GM18499 (cell line): ENCODE measurements around the gene SAMD3.
"Not testable (repeated sequence)": the region's sequence is repeated elsewhere in the genome, so short reads cannot be mapped to it uniquely, and the experiment has no call there.

Experiments used
- ATAC-seq: cut with Tn5 transposase; IDR thresholded peaks from one replicate; pipeline ENCODE4 v1.9.1; 2021; ENCODE audit warnings: moderate number of reproducible peaks; ENCODE audit not compliant: insufficient read depth, unreplicated experiment

SAMD3 gene

DNA sequence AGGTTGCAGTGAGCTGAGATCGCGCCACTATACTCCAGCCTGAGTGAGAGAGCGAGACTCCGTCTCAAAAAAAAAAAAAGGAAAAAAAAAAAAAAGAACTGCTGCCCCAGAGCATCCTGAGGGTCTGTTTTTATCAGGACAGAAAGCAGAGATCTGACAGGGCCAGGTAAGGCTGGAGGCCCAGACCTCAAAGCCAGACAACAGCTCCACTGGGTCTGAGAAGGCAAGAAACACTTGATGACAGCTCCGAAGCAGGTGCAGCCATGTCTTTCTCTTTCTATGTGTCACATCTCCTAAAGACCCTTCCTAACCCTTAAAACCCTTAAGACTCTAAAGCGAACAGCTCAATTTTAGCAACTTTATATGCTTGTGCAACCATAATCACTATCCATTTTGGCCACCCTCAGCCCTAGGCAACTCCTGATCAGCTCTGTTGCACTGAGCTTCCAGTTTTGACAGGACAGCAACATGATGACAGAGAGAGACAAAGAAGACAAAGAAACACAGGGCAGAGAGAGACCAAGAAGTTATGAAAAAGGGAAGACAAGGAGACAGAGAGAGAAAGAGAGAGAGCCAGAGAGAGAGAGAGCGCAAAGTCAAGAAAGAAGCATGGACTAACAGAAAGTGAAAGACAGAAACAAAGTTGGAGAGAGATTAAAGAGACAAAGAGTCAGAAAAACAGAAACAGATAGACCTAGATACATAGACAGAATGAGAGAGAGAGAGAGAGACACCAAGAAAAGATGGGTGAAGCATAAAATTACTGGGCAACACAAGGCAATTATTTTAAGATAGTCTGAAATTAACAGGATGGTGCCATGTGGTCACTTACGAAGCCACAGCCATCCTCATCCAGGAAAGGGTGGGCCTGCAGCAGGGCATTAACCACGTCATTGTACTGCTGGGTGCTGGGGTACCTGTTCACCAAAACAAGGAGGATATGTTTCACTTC, 39.2 kb downstream of the SAMD3 start:
- no peak for ATAC-seq

DNA sequence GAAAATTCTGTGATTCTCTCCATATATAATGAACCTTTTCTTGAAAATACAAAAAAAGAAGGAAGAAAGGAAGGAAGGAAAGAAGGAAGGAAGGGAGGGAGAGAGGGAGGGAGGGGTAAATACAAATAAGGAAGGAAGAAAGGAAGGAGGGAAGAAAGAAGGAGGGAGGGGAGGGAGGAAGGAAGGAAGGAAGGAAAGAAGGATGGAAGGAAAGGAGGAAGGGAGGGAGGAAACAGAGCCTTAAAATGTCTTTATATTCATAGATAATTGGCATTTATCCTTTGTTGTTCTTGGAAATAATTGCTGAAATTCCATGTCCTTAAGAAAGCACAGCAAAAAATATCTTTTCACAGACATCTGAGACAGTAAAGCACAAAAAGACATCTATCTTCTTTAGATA, 40.3 kb downstream of the SAMD3 start:
- ATAC-seq, result no peak

DNA sequence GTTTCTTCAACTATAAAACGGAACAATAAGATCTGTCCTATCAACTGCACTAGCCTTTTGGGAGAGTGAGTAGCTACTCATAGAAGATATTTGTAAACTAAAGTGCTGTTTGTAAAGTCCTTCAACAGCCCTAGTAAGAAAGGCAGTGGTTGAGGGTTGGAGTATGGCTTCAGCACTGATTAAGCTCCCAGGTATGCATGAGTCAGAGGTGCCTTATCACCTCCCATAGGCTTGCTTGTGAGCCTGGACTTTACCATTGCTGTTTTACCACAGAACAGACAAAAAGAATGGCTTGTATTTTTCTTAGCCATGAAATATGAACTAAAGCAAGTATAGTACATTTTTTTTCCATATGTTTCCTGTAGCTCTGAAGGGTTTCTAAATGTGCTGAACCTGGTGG, 44.1 kb downstream of the SAMD3 start:
- ATAC-seq, result no peak

DNA sequence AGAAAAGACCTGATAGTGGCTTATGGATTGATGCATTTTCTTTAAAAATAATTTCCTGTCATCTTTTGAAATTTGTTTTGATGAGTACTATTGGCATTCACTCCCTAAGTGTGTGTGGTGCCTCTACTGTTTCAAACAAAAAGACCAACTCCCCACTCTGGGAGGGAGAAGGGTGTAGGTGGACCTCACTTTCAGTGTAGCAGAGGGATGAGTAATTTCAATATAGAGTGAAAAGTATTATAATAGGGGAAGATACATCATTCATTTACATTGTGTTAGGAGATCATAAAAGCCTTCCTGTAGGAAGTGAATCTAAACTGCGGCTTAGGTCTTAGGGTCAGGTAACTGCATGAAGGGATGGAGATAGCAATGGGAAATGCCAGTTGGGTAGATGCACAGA, 46.4 kb downstream of the SAMD3 start:
- ATAC-seq, result no peak

DNA sequence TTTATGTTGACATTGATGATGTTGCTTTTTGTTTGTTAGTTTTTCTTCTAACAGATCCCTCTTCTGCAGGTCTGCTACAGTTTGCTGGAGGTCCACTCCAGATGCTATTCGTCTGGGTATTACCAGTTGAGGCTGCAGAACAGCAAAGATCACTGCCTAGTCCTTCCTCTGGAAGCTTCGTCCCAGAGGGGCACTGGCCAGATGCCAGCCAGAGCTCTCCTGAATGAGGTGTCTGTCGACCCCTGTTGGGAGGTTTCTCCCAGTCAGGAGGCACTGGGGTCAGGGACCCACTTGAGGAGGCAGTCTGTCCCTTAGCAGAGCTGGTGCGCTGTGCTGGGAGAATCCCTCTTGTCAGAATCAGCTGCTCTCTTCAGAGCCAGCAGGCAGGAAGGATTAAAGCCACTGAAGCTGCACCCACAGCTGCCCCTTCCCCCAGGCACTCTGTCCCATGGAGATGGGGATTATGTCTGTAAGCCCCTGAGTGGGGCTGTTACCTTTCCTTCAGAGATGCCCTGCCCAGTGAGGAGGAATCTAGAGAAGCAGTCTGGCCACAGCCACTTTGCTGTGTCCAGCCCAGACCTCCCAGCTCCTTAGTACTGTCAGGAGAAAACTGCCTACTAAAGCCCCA, 49.3 kb downstream of the SAMD3 start:
- ATAC-seq, result not testable (repeated sequence)

DNA sequence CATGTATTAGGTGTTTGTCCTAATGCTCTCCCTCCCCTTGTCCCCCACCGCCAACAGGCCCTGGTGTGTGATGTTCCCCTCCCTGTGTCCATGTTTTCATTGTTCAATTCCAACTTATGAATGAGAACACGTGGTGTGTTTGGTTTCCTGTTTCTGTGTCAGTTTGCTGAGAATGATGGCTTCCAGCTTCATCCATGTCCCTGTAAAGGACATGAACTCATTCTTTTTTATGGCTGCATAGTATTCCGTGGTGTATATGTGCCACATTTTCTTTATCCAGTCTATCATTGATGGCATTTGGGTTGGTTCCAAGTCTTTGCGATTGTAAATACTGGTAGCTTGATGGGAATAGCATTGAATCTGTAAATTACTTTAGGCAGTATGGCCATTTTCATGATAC, 52.6 kb downstream of the SAMD3 start:
- ATAC-seq, result not testable (repeated sequence)

DNA sequence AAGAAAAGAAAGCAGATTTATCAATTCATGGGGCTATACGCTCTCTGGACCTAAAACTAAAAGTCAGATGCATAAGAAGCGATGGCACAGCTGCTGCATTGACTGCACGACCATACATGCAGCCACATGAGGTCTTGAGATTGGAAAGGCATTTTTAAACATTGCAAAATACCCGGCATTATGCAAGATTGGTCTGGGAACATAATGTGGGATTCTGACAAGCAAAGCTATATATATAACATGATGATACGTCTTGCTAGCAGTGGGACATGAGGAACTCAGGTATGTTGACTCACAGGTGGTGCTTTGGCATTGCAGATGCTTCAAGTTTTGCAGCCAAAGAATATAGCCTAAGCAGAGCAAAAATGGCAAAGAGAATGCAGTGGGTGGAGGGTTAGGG, 55.1 kb downstream of the SAMD3 start:
- ATAC-seq, result no peak

DNA sequence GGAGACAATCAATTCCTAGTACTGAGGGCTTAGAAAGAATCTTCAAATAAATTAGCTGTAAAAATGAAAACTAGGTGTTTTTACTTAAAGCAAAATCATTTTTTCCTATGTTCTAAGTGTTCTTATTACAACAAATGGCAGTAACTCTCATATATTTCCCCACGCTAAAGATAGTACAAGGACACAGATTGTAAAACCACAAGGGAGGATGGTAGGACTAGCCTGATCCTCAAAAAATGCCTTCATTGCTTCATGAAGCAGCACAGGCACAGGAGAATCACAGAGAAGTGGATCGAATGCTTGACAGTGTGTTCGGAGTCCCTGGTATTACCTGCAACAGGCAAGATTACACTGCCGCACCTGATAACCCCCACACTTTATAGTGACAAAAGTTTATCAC, 58.5 kb downstream of the SAMD3 start:
- no peak for ATAC-seq

DNA sequence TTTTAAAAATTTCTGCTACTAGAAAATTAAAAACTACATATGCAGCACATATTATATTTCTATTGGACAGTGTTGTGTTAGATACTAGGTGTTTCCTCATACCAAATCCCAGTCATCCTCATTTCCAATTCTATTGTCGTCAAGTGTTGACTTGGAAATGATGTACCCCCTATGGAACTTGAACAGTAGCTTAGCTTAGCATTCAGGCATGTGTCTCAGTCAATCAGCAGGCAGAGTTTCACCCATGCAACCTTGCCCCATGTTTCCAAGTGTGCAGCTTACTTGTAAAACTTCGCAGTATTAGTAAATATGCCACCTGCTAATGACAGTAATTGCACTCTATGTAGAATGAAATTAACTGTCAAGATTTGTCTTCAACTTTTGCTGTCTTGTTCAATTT, 59.5 kb downstream of the SAMD3 start:
- no peak for ATAC-seq

DNA sequence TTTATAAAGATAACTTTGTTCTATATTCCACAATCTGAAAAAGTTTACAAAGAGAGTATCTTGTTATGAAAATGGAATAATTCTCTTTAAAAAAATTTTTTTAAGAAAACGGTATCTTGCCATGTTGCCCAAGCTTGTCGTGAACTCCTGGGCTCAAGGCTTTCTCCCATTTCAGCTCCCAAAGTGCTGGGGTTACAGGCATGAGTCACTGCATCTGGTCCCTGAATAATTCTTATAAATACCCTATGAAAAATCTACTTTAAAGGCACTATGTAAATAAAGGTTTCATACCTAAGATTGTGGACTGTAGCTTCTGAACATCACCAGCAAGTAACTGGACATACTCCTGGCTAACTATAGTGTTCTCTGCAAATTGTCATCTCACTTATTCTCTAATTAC, 60.3 kb downstream of the SAMD3 start:
- no peak for ATAC-seq

DNA sequence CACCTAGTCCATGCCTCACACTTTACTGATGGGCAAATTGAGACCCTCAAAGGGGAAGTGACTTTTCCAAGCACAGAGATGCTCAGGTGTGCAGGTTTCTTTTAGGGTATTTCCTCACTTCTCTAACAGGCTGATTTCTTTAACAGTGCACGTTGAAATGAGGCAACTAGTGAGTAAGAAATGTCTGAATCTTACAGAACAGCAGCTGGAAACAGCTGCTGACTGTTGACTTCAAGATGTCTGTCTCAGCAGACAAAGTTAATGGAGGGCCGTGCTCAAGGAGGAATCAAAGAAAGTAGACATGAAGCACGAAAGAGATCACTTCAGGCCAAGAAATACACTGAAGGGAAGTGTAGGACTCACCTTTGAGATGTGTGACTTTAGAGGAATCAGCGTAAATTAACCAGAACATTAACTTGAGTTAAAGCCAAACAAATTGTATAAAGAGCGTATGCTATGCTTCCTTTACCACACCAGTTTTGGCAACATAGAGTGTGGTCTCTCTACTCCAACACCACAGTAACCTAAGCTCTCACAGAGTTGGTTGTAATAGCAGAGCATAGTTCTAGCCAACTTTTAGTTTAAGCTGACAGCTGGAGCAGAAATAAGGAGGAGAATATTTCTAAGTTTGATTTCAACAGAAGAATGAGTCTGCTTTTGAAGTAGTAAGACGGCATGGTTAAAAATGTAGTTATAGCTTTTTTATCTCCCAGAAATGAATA, 60.9 kb downstream of the SAMD3 start:
- ATAC-seq, result no peak

DNA sequence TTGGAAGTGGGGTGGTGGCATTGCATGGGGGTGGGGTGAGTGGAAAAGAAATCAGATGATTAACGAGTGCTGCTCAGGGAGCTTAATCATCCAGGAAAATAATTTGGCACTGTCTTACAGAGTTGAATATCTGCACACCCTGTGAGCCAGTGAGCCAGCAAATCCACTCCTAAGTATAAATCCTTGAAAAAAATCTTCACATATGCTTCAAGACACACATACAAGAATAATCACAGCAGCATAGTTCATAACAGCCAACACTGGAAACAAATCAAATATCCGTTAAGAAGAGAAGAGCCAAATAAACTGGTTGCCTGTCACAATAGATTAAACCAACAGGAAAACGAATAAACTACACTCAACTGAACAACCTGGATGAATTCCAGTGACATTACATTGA, 62.8 kb downstream of the SAMD3 start:
- ATAC-seq, result no peak

DNA sequence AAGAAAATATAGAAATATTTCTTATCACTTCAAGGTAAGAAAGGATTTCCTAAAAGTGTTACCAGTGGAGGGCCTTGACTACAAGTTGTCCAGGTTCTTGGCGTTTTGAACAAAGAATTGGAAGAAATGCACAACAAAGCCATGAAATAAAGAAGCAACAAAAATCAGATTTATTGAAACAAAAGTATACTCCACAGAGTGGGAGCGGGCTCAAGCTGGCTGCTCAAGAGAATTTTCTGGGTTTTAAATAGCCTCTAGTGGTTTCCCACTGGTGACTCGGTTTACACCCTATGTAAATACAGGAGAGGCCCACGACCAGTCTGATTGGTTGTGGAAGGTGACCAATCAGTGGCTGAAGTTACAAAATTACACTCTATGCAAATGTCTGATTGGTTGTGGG, 64.2 kb downstream of the SAMD3 start:
- ATAC-seq, result no peak

DNA sequence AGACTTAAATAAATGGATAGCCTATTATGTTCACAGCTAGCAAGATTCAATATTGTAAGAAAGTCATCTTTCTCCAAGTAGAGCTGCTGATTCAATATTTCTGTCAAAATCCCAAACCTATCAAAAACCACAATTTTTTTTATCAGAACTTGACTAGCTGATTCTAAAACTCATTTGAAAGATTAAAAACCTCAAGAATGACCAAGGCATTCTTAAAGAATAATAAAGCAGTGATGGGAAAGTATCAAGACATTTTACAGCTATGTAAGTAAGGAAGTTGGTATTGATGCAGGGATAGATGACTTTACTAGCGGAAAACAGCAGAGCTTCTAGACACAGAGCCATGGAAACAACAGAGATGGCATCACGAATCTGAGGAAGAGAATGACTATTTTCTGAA, 64.7 kb downstream of the SAMD3 start:
- ATAC-seq, result no peak

DNA sequence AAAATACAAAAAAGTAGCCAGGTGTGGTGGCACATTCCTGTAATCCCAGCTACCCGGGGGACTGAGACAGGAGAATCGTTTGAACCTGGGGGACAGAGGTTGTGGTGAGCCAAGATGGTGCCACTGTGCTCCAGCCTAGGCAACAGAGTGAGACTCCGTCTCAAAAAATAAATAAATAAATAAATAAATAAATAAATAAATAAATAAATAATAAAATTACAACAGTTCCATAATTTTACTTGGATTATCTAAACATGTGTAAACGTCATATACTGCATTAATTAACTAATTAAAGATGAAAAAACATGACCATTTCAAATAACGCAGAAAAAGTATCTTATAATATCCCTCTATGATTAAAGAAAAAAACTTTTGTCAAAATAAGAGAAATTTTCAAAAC, 65.8 kb downstream of the SAMD3 start:
- ATAC-seq, result no peak

DNA sequence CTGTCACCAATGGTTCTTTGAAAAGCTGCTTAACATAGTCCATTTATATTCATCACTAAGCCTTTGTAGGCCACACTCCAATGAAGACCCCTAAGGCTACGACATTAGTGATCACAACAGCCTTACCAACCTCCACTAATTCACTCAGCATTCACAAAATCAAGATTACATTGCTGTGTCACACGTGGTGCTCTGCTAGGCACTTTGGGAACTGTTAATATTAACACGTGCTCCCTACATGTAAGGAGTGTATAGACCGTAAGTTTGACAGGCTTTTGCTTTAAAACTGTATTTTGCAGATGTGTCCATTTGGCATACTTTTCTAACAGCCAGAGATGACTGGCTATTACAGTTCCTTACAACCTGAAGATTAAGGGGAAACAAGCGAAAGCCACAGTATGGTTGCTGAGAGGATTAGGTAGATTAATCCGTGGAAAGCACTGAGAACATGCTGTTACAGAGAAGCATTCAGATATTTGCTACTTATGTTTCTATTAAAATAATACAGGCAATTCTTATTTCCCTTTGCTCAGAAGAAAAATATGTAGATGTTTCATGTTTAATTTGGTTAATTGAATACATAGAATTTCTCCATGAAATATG, 69.7 kb downstream of the SAMD3 start:
- no peak for ATAC-seq

DNA sequence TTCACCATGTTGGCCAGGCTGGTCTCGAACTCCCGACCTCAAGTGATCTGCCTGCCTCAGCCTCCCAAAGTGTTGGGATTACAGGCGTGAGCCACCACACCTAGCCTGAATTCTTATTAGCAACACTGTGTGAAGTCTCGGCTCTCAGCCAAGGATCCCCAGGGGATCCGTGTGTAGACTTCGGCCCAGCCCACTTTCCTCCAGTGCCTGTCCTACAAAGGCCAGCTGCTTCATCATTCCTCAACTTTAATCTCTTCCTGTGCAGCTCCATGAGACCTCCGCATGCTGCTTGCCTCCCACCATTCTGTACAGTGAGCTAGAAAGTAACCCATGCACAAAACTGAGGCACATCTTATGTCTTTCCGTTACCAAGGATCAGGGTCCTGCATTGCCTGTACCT, 71.8 kb downstream of the SAMD3 start:
- ATAC-seq, result no peak

DNA sequence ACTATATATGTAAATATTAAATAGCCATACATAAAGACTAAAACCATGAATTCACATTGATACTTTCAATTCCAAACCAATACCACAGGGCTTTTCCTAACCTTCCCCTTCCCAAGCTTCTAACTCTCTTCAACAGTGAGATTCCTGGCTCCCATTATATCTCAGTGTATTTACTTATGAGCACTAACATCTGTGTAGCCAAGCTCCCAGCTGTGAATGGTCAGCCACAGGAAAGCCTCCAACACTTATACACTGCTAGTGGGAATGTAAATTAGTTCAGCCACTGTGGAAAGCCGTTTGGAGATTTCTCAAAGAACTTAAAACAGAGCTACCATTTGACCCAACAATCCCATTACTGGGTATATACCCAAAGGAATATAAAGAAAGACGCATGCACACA, 73.7 kb downstream of the SAMD3 start:
- ATAC-seq, result not testable (repeated sequence)

DNA sequence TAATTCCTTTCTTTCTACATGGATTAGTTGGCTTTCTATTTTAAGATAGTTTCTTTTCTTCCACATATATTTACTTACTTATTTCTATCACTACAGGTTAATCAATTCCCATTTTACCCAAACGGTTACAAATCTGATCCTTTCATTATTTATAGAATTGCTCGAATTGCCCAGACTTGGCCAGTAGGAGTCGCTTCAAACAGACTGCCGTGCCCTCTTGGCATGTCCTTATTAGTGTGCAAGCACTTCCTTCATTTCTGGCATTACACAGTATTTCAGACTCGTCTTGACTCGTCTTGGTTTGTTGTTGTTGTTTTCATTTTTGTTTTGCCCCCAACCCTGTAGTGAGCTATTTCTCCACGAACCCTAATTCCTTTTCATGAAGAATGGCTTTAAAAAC, 74.6 kb downstream of the SAMD3 start:
- ATAC-seq, result no peak

DNA sequence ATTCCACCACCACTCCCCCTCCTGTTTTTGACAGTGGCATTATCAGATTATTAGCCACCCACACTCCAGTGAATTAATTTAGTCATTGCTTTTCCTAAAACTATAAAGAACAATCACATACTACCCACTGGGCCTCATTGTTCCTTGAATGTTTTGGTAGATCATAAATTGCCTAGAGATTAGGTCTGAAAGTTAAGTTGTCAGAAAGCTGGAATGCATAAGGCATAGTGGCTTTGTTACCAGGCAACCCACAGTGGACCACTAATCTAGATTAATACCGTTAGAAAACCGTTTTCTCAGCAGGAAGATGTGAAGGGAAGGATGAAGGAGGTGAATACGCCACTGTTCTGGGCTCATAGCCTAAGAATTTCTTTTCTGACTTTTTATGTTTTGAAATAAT, 75.6 kb downstream of the SAMD3 start:
- no peak for ATAC-seq

DNA sequence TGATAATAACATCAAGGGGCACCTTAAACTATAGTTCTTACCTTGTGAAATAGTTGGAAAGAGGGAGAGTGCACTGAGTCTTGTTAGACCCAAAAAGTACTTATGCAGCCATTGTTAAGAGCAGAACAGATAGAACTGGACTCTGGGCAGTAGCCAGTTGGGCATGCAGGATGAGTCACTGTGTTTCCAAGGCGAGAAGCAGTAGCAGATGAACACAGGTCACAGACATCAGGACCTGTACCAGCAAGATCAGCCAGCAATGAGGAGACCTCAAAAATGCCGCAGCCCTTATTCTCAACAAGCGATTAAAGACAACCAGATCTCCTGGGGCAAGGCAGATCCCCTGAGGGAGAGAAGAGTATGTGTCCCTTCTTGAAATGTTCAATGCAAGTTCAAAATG, 79.0 kb downstream of the SAMD3 start:
- no peak for ATAC-seq
